Gastroesophageal sphincter (tissue), 4 donors: ENCODE measurements around the gene TBC1D14. TPM values are rescaled to one million over a fixed set of nuclear protein-coding genes. Genes with fewer than 3 reads are reported as not detected.

ENCODE experiments used
- ATAC-seq: fragments of 150-250 bp; one replicate; pipeline ENCODE4 v1.9.1; 2016; ENCODE audit warnings: mild to moderate bottlenecking, moderate library complexity
- H3K27ac ChIP-seq, 4 donors: fragments of 200-600 bp; sonication (generic) in 3 of 4; 1 replicate in 3 of 4; 2 replicates in 1 of 4; pipeline ENCODE4 v1.5.1; 2016 to 2019
- H3K27me3 ChIP-seq: fragments of 200-600 bp; sonication (generic); one replicate; pipeline ENCODE4 v1.5.1; 2019
- H3K36me3 ChIP-seq, 2 donors: fragments of 200-600 bp; sonication (generic); one replicate each; pipeline ENCODE4 v1.5.1; 2019; ENCODE audit warnings: control low read depth in 1 of 2
- H3K4me1 ChIP-seq, 3 donors: fragments of 200-600 bp; sonication (generic); 1 replicate in 2 of 3; 2 replicates in 1 of 3; pipeline ENCODE4 v1.5.1; 2016 to 2019; ENCODE audit warnings: control low read depth in 2 of 3
- H3K4me3 ChIP-seq, 2 donors: fragments of 200-600 bp; sonication (generic); one replicate each; pipeline ENCODE4 v1.5.1; 2019; ENCODE audit warnings: mild to moderate bottlenecking in 1 of 2, moderate library complexity in 1 of 2
- H3K9me3 ChIP-seq, 3 donors: fragments of 200-600 bp; sonication (generic); one replicate each; pipeline ENCODE4 v1.5.1; 2017 to 2019; ENCODE audit warnings: control low read depth in 2 of 3
- CTCF ChIP-seq, 4 experiments: fragments of 200-600 bp in 2 of 4; fragments of 450-650 bp in 2 of 4; sonication (generic) in 1 of 4; IDR thresholded peaks; one replicate each; pipeline ENCODE4 v1.5.1; 2017 to 2019; ENCODE audit warnings: antibody characterized with exemption in 4 of 4, mild to moderate bottlenecking in 2 of 4, moderate library complexity in 2 of 4
- EP300 ChIP-seq: sonication (generic); formaldehyde crosslinking; IDR thresholded peaks from one replicate; pipeline ENCODE4 v1.6.1; 2017; ENCODE audit warnings: antibody characterized with exemption, mild to moderate bottlenecking
- POLR2A ChIP-seq, 2 donors: fragments of 450-650 bp; IDR thresholded peaks; one replicate each; pipeline ENCODE4 v1.6.1; 2017; ENCODE audit warnings: antibody characterized with exemption in 2 of 2, mild to moderate bottlenecking in 2 of 2, moderate library complexity in 1 of 2
- POLR2AphosphoS5 ChIP-seq: sonication (generic); formaldehyde crosslinking; IDR thresholded peaks from one replicate; pipeline ENCODE4 v1.6.1; 2017; ENCODE audit warnings: antibody characterized with exemption
- WGBS, 2 donors: methylation state at CpG; one replicate each; pipeline ENCODE4 v1.1.5; 2018; ENCODE audit warnings: low coverage in 1 of 2; 5-methylcytosine and 5-hydroxymethylcytosine counted together
- total RNA-seq, 4 donors: library from RNA; depleted of rRNA; stranded (reverse); fragments of >200 nt; gene quantifications; one replicate each; pipeline ENCODE4 v1.1.0, GENCODE V29; 2016

The TBC1D14 gene
- total RNA-seq, 4 donors from 2014 or later: 42.5 to 54.2 (median 45.0) TPM

- no peak for ATAC-seq
- no peaks in the 10 kb centered on the region for H3K9me3 ChIP-seq
- TF ChIP-seq POLR2A (IDR thresholded peaks at IDR 0.05): no peak
- TF ChIP-seq POLR2AphosphoS5: no peak
- no peak for TF ChIP-seq CTCF (IDR thresholded peaks at IDR 0.05)
- TF ChIP-seq EP300: no peak
- peaks cover 0 to 14% (median 7%) of the 10 kb centered on the region in 3 donors for H3K4me1 ChIP-seq
- no peak overlapping the region for H3K4me3 ChIP-seq
- peaks cover 0 to 83% of the 10 kb centered on the region in 2 donors for H3K36me3 ChIP-seq
- 88 to 91% methylated on average over 7 to 9 of the region's 12 CpGs for WGBS, 2 donors
- H3K27me3 ChIP-seq: no peaks in the 10 kb centered on the region
- H3K27ac ChIP-seq: no peak overlapping the region
These were observed 86.9 kb downstream of the TBC1D14 start for GRCh38 chr4:6996481-6996880.

GRCh38 chr4:6999172-7000086, 89.8 kb downstream of the TBC1D14 start:
- Histone ChIP-seq H3K27me3 (no peaks in the 10 kb centered on the region), H3K9me3 (no peaks in the 10 kb centered on the region), H3K4me1 (no peaks in the 10 kb centered on the region), H3K4me3 (no peak overlapping the region), H3K36me3 (peaks cover 0 to 100% of the 10 kb centered on the region in 2 donors), H3K27ac (no peak overlapping the region)
- 75 to 93% methylated on average over 5 to 6 of the region's 14 CpGs for WGBS, 2 donors
- TF ChIP-seq EP300 (no peak), POLR2AphosphoS5 (no peak), POLR2A (IDR thresholded peaks at IDR 0.05) (no peak), CTCF (IDR thresholded peaks at IDR 0.05) (no peak)
- no peak for ATAC-seq

GRCh38 chr4:7000421-7001176, 91.0 kb downstream of the TBC1D14 start:
- Histone ChIP-seq H3K4me3 (no peak overlapping the region), H3K4me1 (no peaks in the 10 kb centered on the region), H3K27ac (no peak overlapping the region), H3K9me3 (no peaks in the 10 kb centered on the region), H3K27me3 (no peaks in the 10 kb centered on the region), H3K36me3 (peaks cover 0 to 100% of the 10 kb centered on the region in 2 donors)
- TF ChIP-seq CTCF (IDR thresholded peaks at IDR 0.05): no peak
- no peak for TF ChIP-seq POLR2AphosphoS5
- TF ChIP-seq POLR2A (IDR thresholded peaks at IDR 0.05): no peak
- no peak for TF ChIP-seq EP300
- ATAC-seq: no peak
- WGBS, 2 donors: 74 to 84% methylated on average over 4 to 7 of the region's 18 CpGs

GRCh38 chr4:7001271-7001670, 91.6 kb downstream of the TBC1D14 start:
- Histone ChIP-seq H3K27me3 (no peaks in the 10 kb centered on the region), H3K9me3 (no peaks in the 10 kb centered on the region), H3K27ac (no peak overlapping the region), H3K4me3 (no peak overlapping the region), H3K4me1 (no peaks in the 10 kb centered on the region), H3K36me3 (peaks cover 0 to 100% of the 10 kb centered on the region in 2 donors)
- no peak for ATAC-seq
- WGBS, 2 donors: 85 to 100% methylated on average over 2 to 6 of the region's 7 CpGs
- TF ChIP-seq CTCF (IDR thresholded peaks at IDR 0.05) (no peak), POLR2A (IDR thresholded peaks at IDR 0.05) (no peak), POLR2AphosphoS5 (no peak), EP300 (no peak)
